ENCODE results near the gene MAGOHB.

DNA sequence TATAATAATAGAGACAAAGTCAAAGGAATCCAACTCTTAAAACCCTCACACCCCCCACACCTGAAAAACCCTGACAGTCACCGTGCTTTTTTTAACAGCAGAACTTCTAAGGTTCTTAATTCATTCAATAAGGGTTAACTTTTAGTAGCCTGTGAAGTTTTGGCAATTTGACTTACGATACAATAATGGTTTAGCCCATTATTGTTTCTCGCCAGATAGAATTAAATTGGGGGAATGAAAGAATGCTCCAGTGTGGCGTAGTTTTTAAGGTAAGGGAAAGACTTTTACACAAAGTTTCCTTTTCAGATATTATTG lies 604 bp upstream of the MAGOHB start:
- TF ChIP-seq, protein P1, sequence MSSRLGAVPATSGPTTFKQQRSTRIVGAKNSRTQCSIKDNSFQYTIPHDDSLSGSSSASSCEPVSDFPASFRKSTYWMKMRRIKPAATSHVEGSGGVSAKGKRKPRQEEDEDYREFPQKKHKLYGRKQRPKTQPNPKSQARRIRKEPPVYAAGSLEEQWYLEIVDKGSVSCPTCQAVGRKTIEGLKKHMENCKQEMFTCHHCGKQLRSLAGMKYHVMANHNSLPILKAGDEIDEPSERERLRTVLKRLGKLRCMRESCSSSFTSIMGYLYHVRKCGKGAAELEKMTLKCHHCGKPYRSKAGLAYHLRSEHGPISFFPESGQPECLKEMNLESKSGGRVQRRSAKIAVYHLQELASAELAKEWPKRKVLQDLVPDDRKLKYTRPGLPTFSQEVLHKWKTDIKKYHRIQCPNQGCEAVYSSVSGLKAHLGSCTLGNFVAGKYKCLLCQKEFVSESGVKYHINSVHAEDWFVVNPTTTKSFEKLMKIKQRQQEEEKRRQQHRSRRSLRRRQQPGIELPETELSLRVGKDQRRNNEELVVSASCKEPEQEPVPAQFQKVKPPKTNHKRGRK (CRISPR knock-in tag; IDR thresholded peaks at IDR 0.05): no peak
- TF ChIP-seq ZNF546 (CRISPR knock-in tag; conservative IDR thresholded peaks at IDR 0.05) (no peak), ZNF672 (CRISPR knock-in tag; IDR thresholded peaks at IDR 0.05) (no peak), ZNF138 (CRISPR knock-in tag; IDR thresholded peaks at IDR 0.05; ENCODE audit: low read depth) (no peak), ZNF101 (CRISPR knock-in tag; IDR thresholded peaks at IDR 0.05; ENCODE audit: borderline replicate concordance, low read depth) (no peak), ZNF530 (CRISPR knock-in tag; IDR thresholded peaks at IDR 0.05; ENCODE audit: low read depth) (no peak), CHCHD3 (CRISPR knock-in tag; IDR thresholded peaks at IDR 0.05) (no peak), ZKSCAN5 (CRISPR knock-in tag; IDR thresholded peaks at IDR 0.05) (no peak), ASH2L (IDR thresholded peaks at IDR 0.05; ENCODE audit: insufficient read length, low read depth, low read length) (no peak)
- TF ChIP-seq, protein P2, sequence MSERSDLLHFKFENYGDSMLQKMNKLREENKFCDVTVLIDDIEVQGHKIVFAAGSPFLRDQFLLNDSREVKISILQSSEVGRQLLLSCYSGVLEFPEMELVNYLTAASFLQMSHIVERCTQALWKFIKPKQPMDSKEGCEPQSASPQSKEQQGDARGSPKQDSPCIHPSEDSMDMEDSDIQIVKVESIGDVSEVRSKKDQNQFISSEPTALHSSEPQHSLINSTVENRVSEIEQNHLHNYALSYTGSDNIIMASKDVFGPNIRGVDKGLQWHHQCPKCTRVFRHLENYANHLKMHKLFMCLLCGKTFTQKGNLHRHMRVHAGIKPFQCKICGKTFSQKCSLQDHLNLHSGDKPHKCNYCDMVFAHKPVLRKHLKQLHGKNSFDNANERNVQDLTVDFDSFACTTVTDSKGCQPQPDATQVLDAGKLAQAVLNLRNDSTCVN (CRISPR knock-in tag; IDR thresholded peaks at IDR 0.05; ENCODE audit: borderline replicate concordance): no peak
- TF ChIP-seq, protein P3, sequence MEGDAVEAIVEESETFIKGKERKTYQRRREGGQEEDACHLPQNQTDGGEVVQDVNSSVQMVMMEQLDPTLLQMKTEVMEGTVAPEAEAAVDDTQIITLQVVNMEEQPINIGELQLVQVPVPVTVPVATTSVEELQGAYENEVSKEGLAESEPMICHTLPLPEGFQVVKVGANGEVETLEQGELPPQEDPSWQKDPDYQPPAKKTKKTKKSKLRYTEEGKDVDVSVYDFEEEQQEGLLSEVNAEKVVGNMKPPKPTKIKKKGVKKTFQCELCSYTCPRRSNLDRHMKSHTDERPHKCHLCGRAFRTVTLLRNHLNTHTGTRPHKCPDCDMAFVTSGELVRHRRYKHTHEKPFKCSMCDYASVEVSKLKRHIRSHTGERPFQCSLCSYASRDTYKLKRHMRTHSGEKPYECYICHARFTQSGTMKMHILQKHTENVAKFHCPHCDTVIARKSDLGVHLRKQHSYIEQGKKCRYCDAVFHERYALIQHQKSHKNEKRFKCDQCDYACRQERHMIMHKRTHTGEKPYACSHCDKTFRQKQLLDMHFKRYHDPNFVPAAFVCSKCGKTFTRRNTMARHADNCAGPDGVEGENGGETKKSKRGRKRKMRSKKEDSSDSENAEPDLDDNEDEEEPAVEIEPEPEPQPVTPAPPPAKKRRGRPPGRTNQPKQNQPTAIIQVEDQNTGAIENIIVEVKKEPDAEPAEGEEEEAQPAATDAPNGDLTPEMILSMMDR (CRISPR knock-in tag; IDR thresholded peaks at IDR 0.05): no peak

Measured in HepG2 (cell line).